ENCODE measurements around the gene NDUFS8. TPM values are rescaled to one million over a fixed set of nuclear protein-coding genes. Genes with fewer than 3 reads are reported as not detected.
"Not testable (repeated sequence)": the region's sequence is repeated elsewhere in the genome, so short reads cannot be mapped to it uniquely, and the experiment has no call there.

NDUFS8 gene
- 197 and 240 TPM in 2 replicates for total RNA-seq

DNA sequence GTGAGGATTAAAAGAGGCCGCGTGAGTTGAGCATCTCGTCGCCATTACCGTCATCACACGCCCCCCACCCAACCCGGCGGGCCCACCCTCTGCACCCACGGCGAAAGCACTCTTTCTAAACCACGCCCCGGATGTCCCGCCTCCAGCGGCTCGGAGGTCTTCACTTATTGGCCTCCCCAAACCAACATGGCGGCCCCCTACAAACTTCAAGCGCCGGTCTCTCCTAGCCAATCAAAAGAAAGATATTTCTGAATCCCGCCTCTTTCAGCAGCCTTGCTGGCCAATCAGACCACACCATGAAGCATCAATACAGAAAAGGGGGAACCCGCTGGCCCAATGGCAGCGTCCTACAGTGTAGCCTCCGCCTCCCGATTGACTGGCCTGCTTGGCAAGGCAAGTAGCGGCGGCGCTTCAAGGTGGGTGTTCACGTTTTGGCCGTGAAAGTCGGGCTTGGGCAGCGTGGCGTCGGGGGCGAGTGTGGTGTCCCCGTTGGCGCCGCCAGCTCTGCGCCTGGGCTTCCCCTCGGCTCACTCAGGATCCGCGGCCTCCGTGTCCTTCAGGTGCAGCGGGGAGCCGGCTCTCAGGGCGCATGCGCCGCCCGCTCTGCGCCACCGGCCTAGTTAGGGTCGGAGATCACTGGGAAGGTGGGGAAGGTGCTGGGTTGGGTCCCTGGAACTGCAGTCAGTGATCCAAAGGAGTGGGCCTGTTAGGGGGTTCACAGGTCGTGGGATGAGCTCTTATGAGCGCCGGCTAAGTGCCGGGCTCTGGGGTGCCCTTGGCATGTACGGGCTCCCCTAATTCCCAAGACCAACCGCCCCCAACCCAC is at the start of gene NDUFS8:
NDUFS8 (plus strand) TSS at position 364 of the 826 bp plus-strand sequence. CDS start 1,471 bp downstream, outside the sequence.
- DNase-seq (ENCODE audit: extremely low read depth, low read depth, low spot score) = peak; percentile 94

GRCh38 chr11:67981226-67981625 is 49.3 kb upstream of the NDUFS8 start:
- not testable (repeated sequence) for DNase-seq (ENCODE audit: extremely low read depth, low read depth, low spot score)

DNA sequence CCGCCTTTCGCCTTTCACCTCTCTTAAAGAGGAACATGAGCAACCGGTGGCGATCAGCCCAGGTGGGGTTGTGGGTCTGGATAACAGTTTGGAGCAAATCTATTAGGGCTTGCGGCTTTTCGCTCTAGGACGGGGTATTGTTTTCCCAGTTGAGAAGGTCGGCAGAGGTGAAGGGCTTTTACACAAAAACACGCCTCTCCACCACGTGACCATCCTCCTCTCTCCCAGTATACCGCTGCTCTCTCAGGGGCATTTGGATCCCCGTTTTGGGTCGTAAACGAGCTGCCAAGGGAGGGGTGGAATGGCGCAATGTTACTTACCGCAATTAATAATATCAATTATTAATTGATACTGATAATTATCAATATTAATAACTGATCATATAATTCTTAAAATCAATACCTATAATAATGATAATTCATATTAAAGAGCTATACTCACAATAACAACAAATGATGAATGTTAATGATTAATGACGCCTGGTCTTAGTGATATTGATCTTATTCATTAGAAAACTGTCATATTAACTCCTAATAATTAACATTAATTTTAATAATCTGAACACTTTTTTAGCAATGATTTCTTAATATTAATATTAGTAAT is 48.1 kb upstream of the NDUFS8 start:
- not testable (repeated sequence) for DNase-seq (ENCODE audit: extremely low read depth, low read depth, low spot score)

DNA sequence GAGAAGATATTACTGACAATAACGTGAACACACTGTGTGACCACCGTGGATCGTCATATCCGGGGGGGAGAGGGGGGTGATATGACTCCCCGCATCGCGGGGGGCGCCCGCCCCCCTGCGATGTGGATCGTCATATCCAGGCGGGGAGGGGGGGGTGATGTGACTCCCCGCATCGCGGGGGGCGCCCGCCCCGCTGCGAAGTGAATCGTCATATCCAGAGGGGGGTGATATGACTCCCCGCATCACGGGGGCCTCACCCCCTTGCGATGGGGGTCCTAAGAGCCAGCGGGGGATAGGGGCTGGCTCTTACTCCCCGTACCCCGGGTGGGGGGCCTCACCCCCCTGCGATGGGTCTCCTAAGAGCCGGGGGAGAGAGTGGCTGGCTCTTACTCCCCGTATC is 46.5 kb upstream of the NDUFS8 start:
- DNase-seq (ENCODE audit: extremely low read depth, low read depth, low spot score) = no peak

DNA sequence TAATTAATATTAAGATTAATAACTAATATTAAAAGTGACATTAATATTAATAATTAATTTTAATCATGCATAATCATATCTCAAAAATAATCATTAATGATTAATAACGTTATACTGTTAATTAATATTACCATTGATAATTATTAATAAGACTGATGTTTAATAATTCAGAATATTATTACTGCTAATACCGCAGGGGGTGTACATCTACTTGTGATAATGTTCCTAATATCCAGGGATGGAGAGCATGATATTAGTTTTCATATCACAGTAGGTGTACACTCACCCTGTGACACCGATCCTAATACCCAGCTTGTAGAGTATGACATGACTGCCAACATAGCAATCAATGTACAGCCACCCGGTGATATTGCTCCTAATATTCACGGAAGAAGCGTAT is 45.2 kb upstream of the NDUFS8 start:
- DNase-seq (ENCODE audit: extremely low read depth, low read depth, low spot score) = not testable (repeated sequence)

DNA sequence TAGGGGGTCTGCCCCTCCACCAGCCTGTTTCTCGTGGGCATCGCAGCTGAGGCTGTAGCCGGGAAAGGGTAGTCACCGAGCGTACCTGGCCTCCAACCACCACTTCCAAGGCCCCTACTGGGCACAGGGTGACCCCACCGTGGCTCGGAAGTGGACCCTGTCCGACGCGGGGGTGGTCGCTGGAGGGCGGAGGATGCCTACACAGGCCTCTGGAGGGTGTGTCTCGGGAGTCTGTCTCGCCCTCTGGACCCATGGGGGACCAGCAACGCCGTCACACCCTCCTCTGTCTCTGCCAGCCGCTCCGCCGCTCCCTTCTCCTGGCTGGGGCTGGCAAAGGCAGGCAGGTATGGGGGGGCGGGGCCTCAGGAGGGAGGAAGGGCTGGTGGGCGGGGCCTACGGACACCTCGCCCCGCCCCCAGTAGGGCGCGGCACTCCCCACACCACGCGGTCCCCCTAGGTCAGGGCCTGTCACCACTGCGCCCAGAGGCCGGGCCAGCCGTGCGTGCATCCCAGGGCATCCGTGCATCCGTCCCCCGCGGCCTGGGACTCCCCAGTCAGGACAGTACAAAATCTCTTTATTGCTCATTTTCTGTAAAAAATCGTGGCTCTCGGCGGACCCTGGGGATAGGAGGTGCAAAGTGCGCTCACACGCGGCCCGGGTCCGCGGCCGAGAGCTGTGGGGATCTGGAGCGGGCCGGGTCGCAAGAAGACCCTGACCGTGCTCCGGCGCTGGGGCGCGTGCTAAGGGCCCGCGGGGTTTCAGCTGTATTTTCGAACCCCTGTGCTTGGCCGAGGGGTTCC is 39.7 kb upstream of the NDUFS8 start:
- not testable (repeated sequence) for DNase-seq (ENCODE audit: extremely low read depth, low read depth, low spot score)

GRCh38 chr11:67991347-67992121 is 38.9 kb upstream of the NDUFS8 start:
- DNase-seq (ENCODE audit: extremely low read depth, low read depth, low spot score) = not testable (repeated sequence)

DNA sequence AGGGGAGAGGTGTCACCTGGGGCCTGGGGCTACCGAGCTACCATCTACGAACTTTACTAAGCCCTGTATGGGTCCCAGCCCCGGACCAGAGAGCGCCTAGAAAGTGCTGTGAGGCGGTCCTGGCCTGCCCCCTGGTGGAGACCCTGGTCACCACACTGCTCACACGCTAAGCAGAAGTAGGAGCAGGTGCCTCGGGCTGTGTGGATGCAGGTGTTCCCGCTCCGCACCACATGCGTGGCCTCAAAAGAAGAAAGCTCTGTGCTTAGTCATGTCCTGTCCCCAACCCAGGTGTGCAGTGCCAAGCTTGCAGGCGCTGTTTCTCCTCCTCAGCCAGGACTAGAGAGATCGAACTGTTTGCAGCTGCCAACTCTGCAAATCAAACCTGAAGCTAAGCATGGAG is 36.7 kb upstream of the NDUFS8 start:
- DNase-seq (ENCODE audit: extremely low read depth, low read depth, low spot score) = not testable (repeated sequence)

DNA sequence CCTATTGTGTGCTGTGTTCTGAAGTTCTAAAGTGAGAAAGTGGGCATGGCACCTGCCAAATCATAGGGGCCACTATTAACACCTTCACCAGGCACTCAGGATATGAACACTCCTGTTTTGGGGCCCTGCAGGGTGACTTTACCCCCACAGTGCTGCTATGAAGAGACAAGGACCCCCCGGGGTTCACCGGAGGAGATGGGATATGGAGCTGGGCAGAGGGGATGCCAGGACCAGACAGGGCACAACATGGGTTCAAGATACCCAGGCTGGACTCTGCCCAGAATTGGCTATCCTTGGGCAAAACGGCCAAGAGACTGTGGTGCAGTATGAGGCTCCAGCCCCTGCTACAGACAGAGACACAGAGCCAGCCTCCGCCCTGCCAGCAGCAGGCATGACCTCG is 36.1 kb upstream of the NDUFS8 start:
- not testable (repeated sequence) for DNase-seq (ENCODE audit: extremely low read depth, low read depth, low spot score)

GRCh38 chr11:67995129-67995528 is 35.4 kb upstream of the NDUFS8 start:
- not testable (repeated sequence) for DNase-seq (ENCODE audit: extremely low read depth, low read depth, low spot score)

DNA sequence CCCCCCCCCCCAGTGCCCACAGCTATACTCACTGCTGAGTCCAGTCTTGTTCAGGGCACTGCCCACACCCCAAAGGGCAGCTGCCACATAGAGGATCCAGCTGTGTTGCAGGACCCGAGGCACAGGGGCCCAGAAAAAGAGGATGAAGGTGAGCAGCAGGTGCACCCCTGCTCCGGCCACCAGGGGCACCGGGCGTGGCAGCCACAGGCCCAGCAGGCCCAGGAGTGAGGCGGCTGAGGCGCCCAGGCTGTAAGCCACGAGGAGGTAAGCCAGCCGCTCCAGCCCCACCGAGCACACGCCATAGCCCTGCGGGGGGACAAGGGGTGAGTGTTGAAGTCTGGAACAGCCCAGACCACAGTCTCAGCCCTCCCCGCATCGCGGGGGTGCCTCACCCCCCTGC is 34.9 kb upstream of the NDUFS8 start:
- not testable (repeated sequence) for DNase-seq (ENCODE audit: extremely low read depth, low read depth, low spot score)

DNA sequence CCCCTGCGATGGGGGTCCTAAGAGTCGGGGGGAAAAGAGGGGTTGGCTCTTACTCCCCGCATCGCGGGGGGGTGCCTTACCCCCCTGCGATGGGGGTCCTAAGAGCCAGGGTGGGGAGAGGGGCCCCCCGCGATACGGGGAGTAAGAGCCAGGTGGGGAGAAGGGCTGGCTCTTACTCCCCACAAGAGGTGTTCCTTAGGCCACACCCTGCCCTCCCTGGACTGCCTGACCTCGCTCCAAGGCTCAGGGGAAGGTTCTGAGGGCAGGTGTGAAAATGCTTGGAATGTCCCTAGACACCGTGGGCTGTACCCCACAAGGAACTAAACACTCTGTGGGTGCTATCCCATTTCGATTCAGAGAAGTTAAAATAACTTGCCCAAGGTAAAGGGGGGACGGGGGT is 34.4 kb upstream of the NDUFS8 start:
- DNase-seq (ENCODE audit: extremely low read depth, low read depth, low spot score) = no peak

DNA sequence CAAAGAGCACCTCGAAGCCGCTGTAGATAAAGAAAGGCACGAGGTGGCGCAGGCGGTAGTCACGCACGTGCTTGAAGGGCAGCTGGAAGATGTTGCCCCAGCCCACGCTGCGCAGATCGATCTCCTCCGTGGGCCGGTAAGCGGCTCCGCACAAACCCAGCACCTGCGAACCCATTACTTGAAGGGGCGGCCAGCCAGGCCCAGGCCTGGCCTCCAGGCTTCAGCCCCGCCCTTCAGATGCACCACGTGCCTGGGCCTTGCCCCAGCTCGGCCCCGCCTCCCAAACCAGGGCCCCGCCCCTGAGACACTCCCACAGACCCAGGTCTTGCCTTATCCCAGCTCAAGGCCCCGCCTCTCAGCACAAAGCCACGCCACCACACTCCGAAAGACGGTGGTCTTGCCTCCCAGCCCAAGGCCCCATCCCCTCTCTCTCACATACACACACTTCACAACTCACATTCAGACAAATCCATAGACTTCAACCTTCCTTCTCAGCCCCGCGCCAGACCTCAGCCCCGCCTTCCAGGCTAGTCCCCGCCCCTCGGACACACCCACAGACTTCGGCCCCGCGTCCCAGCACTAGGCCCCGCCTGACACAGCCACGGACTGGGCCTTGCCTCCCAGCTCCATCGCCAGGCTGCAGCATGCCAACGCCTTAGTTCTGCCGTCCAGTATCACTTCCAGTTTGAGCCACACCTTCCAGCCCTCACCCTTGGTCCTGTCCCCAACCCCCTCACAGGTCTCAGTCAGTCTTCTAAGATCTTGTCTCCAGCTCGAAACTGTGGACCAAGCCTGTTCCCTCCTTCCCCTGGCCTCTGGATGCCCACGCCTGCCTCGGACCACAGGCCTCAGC is 33.6 kb upstream of the NDUFS8 start:
- DNase-seq (ENCODE audit: extremely low read depth, low read depth, low spot score) = no peak

GRCh38 chr11:67997475-67997921 is 33.0 kb upstream of the NDUFS8 start:
- DNase-seq (ENCODE audit: extremely low read depth, low read depth, low spot score) = no peak

GRCh38 chr11:67998150-67999045 is 32.1 kb upstream of the NDUFS8 start:
- no peak for DNase-seq (ENCODE audit: extremely low read depth, low read depth, low spot score)

GRCh38 chr11:67999201-67999629 is 31.3 kb upstream of the NDUFS8 start:
- DNase-seq (ENCODE audit: extremely low read depth, low read depth, low spot score) = no peak

DNA sequence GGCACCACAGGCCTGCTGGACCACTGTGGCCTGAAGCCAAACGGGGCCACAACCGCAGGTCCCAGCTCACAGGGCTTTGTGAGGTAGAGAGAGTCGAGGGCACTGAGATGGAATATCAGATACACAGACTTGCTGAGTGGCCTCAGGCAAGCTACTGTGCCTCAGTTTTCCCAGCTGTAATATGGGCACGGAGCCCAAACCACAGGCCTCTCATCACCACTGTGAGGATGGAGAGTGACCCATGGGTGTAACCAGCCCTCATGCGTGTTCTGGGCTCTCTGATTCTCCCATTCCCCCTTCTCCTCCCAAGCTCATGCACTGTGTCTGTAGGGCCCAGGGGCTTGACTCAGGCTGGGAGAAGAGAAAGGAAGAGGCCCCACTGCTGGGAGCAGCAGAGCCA is 30.8 kb upstream of the NDUFS8 start:
- DNase-seq (ENCODE audit: extremely low read depth, low read depth, low spot score) = no peak

GRCh38 chr11:68002575-68002937 is 27.9 kb upstream of the NDUFS8 start:
- no peak for DNase-seq (ENCODE audit: extremely low read depth, low read depth, low spot score)
